ENCODE results near the gene EDC4. TPM values are rescaled to one million over a fixed set of nuclear protein-coding genes. Genes with fewer than 3 reads are reported as not detected.

Gene EDC4
- total and polyA plus RNA-seq, 9 of the 15 experiments (the other 6 are each of a cell fraction or from before 2014, with no cell fraction given): 1.1 to 131 (median 74.0) TPM

GRCh38 chr16:67841816-67842508, 30.9 kb upstream of the EDC4 start, which contains the start of gene THAP11 (continued):
- TF ChIP-seq MGA (IDR thresholded peaks at IDR 0.05): no peak
- peak; percentile 19; the same call in 1 of the 2 replicates for TF ChIP-seq SPI1 (IDR thresholded peaks at IDR 0.05; ENCODE audit: borderline replicate concordance, low read depth, low read length)
- TF ChIP-seq ZNF445 (CRISPR knock-in tag; IDR thresholded peaks at IDR 0.05; ENCODE audit: low read depth): no peak
- no peak for TF ChIP-seq MECOM (CRISPR knock-in tag; IDR thresholded peaks at IDR 0.05)
- 0 out of 2 replicates have a peak, but pooled peaks have one; percentile 24 for TF ChIP-seq ZNF175 (CRISPR knock-in tag; IDR thresholded peaks at IDR 0.05; ENCODE audit: low read depth)
- no peak for TF ChIP-seq ZNF449 (CRISPR knock-in tag; IDR thresholded peaks at IDR 0.05)
- TF ChIP-seq UBTF (IDR thresholded peaks at IDR 0.05; ENCODE audit: borderline replicate concordance in 1 of 2, low read depth in 2 of 2, low read length in 2 of 2): peak in 1 of 2 experiments; percentile 26; a peak in 1 of 4 replicates
- no peak for TF ChIP-seq PTRF (tag; IDR thresholded peaks at IDR 0.05)
- TF ChIP-seq ZNF696 (CRISPR knock-in tag; conservative IDR thresholded peaks at IDR 0.05): no peak
